ENCODE data around the gene RBM28. TPM values are rescaled to one million over a fixed set of nuclear protein-coding genes. Genes with fewer than 3 reads are reported as not detected.

RBM28 gene
- total RNA-seq, 4 donors from 2014 or later, result 9.0 to 341 (median 34.2) TPM

DNA sequence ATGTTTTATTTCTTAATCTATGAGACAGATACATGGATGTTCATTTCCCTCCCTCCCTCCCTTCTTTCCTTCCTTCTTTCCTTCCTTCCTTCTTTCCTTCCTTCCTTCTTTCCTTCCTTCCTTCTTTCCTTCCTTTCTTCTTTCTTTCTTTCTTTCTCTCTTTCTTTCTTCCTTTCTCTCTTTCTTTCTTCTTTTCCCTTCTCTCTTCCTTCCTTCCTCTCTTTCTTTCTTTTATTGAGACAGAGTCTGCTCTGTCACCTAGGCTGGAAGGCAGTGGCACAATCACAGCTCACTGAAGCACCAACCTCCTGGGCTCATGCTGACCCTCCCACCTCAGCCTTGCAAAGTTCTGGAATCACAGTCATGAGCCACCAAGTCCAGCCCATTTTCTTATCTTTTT lies 23.3 kb upstream of the RBM28 start:
- Histone ChIP-seq H3K4me3 (no peak overlapping the region), H3K27me3 (peaks cover 40% of the 10 kb centered on the region), H3K4me1 (peaks cover 0 to 2% (median under 1%) of the 10 kb centered on the region in 4 donors), H3K36me3 (no peaks in the 10 kb centered on the region), H3K9me3 (no peaks in the 10 kb centered on the region), H3K27ac (no peak overlapping the region)
- TF ChIP-seq, protein P1, sequence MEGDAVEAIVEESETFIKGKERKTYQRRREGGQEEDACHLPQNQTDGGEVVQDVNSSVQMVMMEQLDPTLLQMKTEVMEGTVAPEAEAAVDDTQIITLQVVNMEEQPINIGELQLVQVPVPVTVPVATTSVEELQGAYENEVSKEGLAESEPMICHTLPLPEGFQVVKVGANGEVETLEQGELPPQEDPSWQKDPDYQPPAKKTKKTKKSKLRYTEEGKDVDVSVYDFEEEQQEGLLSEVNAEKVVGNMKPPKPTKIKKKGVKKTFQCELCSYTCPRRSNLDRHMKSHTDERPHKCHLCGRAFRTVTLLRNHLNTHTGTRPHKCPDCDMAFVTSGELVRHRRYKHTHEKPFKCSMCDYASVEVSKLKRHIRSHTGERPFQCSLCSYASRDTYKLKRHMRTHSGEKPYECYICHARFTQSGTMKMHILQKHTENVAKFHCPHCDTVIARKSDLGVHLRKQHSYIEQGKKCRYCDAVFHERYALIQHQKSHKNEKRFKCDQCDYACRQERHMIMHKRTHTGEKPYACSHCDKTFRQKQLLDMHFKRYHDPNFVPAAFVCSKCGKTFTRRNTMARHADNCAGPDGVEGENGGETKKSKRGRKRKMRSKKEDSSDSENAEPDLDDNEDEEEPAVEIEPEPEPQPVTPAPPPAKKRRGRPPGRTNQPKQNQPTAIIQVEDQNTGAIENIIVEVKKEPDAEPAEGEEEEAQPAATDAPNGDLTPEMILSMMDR (IDR thresholded peaks at IDR 0.05), result no peak
- TF ChIP-seq POLR2A (IDR thresholded peaks at IDR 0.05), result no peak
- no peak for TF ChIP-seq EP300 (IDR thresholded peaks at IDR 0.05; ENCODE audit: low read depth)
- no peak for TF ChIP-seq POLR2AphosphoS5 (IDR thresholded peaks at IDR 0.05)
- intact Hi-C loops (cut with DNase I; ENCODE audit: low total_unique reads), result no loop called here
- DNase-seq, result no peak
- in situ Hi-C loops (cut with MboI; ENCODE audit: low pct_ligation_motif_present in 1 of 4, low pct_unique_long_range_greater_than_20kb in 1 of 4, low sequenced_read_pairs in 3 of 4), result no loop called here

DNA sequence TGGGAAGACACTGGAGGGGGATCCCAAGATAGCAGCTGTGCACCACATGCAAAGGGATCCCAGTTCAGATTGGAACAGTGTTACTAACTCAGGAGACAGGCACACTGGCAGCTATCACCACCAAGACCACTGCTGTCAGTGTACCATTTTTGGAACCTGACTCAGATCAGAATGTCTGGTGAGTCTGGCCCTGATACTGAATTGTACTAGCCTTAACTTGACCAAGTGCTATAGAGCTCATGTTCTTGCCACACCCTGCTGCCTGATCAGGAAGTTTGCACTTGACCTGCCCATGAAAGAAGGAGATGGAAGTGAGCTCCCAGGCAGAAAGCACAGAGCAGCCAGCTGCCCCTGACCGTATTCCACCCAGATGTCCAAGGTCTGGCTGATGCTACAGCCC lies 22.6 kb upstream of the RBM28 start:
- intact Hi-C loops (cut with DNase I; ENCODE audit: low total_unique reads), result no loop called here
- Histone ChIP-seq H3K9me3 (no peaks in the 10 kb centered on the region), H3K27ac (no peak overlapping the region), H3K36me3 (no peaks in the 10 kb centered on the region), H3K4me1 (peaks cover 0 to 6% (median 5%) of the 10 kb centered on the region in 4 donors), H3K27me3 (peaks cover 46% of the 10 kb centered on the region), H3K4me3 (no peak overlapping the region)
- 55% methylated on average over 1 of the region's 1 CpG; no CpG with 5 or more reads in 1 of the 2 donors for WGBS, 2 donors (ENCODE audit: low coverage in 1 of 2)
- no peak for DNase-seq
- no peak for TF ChIP-seq POLR2A (IDR thresholded peaks at IDR 0.05)
- TF ChIP-seq, protein P1 (IDR thresholded peaks at IDR 0.05), result no peak
- no peak for TF ChIP-seq EP300 (IDR thresholded peaks at IDR 0.05; ENCODE audit: low read depth)
- TF ChIP-seq POLR2AphosphoS5 (IDR thresholded peaks at IDR 0.05), result no peak
- in situ Hi-C loops (cut with MboI; ENCODE audit: low pct_ligation_motif_present in 1 of 4, low pct_unique_long_range_greater_than_20kb in 1 of 4, low sequenced_read_pairs in 3 of 4), result no loop called here

DNA sequence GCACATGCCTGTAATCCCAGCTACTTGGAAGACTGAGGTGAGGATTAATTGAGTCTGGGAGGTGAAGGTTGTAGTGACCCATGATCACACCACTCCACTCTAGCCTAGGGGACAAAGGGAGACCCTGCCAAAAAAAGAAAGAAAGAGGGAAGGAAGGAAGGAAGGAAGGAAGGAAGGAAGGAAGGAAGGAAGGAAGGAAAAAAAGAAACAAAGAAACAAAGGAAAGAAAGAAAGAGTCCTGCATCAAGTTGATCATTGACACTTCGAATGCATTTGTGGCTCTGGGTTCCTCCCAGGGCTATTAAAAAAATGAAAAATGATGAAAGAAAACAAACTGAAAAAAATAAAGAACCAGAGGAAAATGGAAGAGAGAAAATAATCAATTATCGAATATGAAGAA lies 21.7 kb upstream of the RBM28 start:
- Histone ChIP-seq H3K27ac (no peak overlapping the region), H3K36me3 (no peaks in the 10 kb centered on the region), H3K27me3 (peaks cover 53% of the 10 kb centered on the region), H3K9me3 (no peaks in the 10 kb centered on the region), H3K4me3 (no peak overlapping the region), H3K4me1 (peaks cover 0 to 15% (median 13%) of the 10 kb centered on the region in 4 donors)
- in situ Hi-C loops (cut with MboI; ENCODE audit: low pct_ligation_motif_present in 1 of 4, low pct_unique_long_range_greater_than_20kb in 1 of 4, low sequenced_read_pairs in 3 of 4) (no loop called here), intact Hi-C loops (cut with DNase I; ENCODE audit: low total_unique reads) (no loop called here)
- DNase-seq, result no peak
- TF ChIP-seq EP300 (IDR thresholded peaks at IDR 0.05; ENCODE audit: low read depth), result no peak
- no peak for TF ChIP-seq POLR2A (IDR thresholded peaks at IDR 0.05)
- TF ChIP-seq, protein P1 (IDR thresholded peaks at IDR 0.05), result no peak
- no peak for TF ChIP-seq POLR2AphosphoS5 (IDR thresholded peaks at IDR 0.05)
- 88% methylated on average over 2 of the region's 2 CpGs for WGBS, 2 donors (ENCODE audit: low coverage in 1 of 2)

DNA sequence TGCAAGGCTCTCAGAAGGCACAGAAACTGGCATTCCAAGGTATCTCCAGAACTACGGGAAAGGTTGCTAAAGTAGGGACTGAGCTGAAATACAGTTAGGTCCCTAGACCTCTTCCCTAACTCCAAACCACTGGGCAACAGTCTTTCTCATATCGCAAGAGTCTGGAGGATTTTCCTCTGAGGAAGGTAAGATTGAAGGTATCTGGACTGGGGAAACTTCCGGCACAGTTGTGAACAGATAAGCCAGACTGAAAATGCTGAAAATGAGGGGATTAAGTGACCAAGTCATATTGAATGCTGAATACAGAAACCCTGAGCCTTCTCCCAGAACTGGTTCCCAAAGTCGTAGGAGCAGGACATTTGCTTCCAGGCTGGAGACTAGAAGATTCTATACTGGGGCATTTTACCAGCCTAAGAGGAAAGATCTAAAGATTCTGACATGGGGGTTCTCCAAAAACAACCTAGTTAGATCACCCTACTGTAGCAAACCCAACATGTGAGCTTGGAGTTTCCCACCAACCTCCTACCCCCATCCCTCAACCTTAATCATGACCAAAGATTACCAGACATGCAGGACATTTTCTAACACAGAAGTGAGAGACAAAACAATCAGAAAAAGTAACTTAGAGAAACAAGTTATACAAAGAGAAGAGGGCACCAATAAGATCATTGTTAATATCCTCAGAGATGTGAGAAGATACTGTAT lies 20.6 kb upstream of the RBM28 start:
- 80 to 87% methylated on average over 4 of the region's 4 CpGs for WGBS, 2 donors (ENCODE audit: low coverage in 1 of 2)
- Histone ChIP-seq H3K27ac (no peak overlapping the region), H3K36me3 (no peaks in the 10 kb centered on the region), H3K4me3 (no peak overlapping the region), H3K9me3 (no peaks in the 10 kb centered on the region), H3K27me3 (peaks cover 64% of the 10 kb centered on the region), H3K4me1 (peaks cover 0 to 17% (median 14%) of the 10 kb centered on the region in 4 donors)
- intact Hi-C loops (cut with DNase I; ENCODE audit: low total_unique reads), result no loop called here
- DNase-seq, result no peak
- no peak for TF ChIP-seq EP300 (IDR thresholded peaks at IDR 0.05; ENCODE audit: low read depth)
- TF ChIP-seq, protein P1 (IDR thresholded peaks at IDR 0.05), result no peak
- no peak for TF ChIP-seq POLR2AphosphoS5 (IDR thresholded peaks at IDR 0.05)
- no peak for TF ChIP-seq POLR2A (IDR thresholded peaks at IDR 0.05)
- in situ Hi-C loops (cut with MboI; ENCODE audit: low pct_ligation_motif_present in 1 of 4, low pct_unique_long_range_greater_than_20kb in 1 of 4, low sequenced_read_pairs in 3 of 4), result no loop called here

Measured in transverse colon (tissue), 4 donors.